A673 (cell line): ENCODE data around the gene CARD9. TPM values are rescaled to one million over a fixed set of nuclear protein-coding genes. Genes with fewer than 3 reads are reported as not detected.

Experiments used
- BruUV-seq: library from RNA; stranded (reverse); fragments of 400-500 nt; replicated peaks from 2 replicates; lab custom pipeline; 2021; lab: Mats Ljungman, UMichigan
- CTCF ChIA-PET: fragments of 300-600 bp; sonication (Branson Sonifier 250); formaldehyde crosslinking; loops from one replicate; lab custom pipeline; 2022; ENCODE audit warnings: antibody characterized with exemption; lab: Charles Lee
- POLR2A ChIA-PET: fragments of 300-600 bp; sonication (Branson Sonifier 250); formaldehyde crosslinking; loops from one replicate; lab custom pipeline; 2022; ENCODE audit warnings: antibody characterized with exemption; ENCODE audit not compliant: low non-redundant PET; lab: Charles Lee
- DNase-seq: peaks from one replicate; pipeline ENCODE4 v3.0.0-alpha.2; 2015; ENCODE audit warnings: low spot score
- H3K27ac ChIP-seq: fragments of 200-600 bp; sonication (generic); 2 replicates; pipeline ENCODE4 v1.5.1; 2016; ENCODE audit warnings: mixed run types, low read depth, mild to moderate bottlenecking, mixed read lengths, antibody characterized with exemption, low read length; ENCODE audit not compliant: poor library complexity, severe bottlenecking
- H3K27me3 ChIP-seq: fragments of 200-600 bp; sonication (generic); replicated peaks from 2 replicates; pipeline ENCODE4 v1.6.1; 2017; ENCODE audit warnings: mixed run types, low read depth, mild to moderate bottlenecking, mixed read lengths, antibody characterized with exemption, low read length; ENCODE audit not compliant: insufficient read depth, poor library complexity
- H3K36me3 ChIP-seq: fragments of 200-600 bp; sonication (generic); 2 replicates; pipeline ENCODE4 v1.6.1; 2016; ENCODE audit warnings: mixed run types, mild to moderate bottlenecking, mixed read lengths, antibody characterized with exemption, low read length; ENCODE audit not compliant: insufficient read depth, poor library complexity, severe bottlenecking
- H3K4me1 ChIP-seq: fragments of 200-600 bp; sonication (generic); 2 replicates; pipeline ENCODE4 v1.6.1; 2017; ENCODE audit warnings: mixed run types, mild to moderate bottlenecking, mixed read lengths, antibody characterized with exemption, low read length; ENCODE audit not compliant: insufficient read depth, poor library complexity, severe bottlenecking
- H3K4me3 ChIP-seq: fragments of 200-600 bp; sonication (generic); 2 replicates; pipeline ENCODE4 v1.5.1; 2016; ENCODE audit warnings: low read depth, mixed run types, mild to moderate bottlenecking, mixed read lengths, low read length; ENCODE audit not compliant: poor library complexity, severe bottlenecking
- H3K9me3 ChIP-seq: fragments of 200-600 bp; sonication (generic); 2 replicates; pipeline ENCODE4 v1.6.1; 2016; ENCODE audit warnings: mixed run types, low read depth, mild to moderate bottlenecking, mixed read lengths, antibody characterized with exemption, low read length; ENCODE audit not compliant: poor library complexity, severe bottlenecking
- CTCF ChIP-seq: fragments of 300-800, 200-600 bp; sonication (generic); conservative IDR thresholded peaks from 2 replicates; pipeline ENCODE4 v1.5.1; 2017; ENCODE audit warnings: low read depth, mild to moderate bottlenecking, antibody characterized with exemption, low read length, moderate library complexity, mixed read lengths
- EZH2 ChIP-seq: fragments of 200-600 bp; sonication (generic); IDR thresholded peaks from 2 replicates; pipeline ENCODE4 v1.6.1; 2017; ENCODE audit warnings: borderline replicate concordance, low read depth, mild to moderate bottlenecking, mixed read lengths, antibody characterized with exemption, low read length; ENCODE audit not compliant: poor library complexity, severe bottlenecking
- intact Hi-C: fragments of 100-400 bp; cut with micrococcal nuclease; formaldehyde crosslinking; loops from one replicate; pipeline ENCODE4 v1.10.0; 2022; ENCODE audit not compliant: unreplicated experiment
- total RNA-seq: library from RNA; stranded (reverse); gene quantifications from 2 replicates; pipeline ENCODE4 v1.2.3, GENCODE V29; 2021

The CARD9 gene
- total RNA-seq, 1 experiment from 2014 or later: 5.4 TPM

- H3K4me1 ChIP-seq: peaks cover 7% of the 10 kb centered on the region
- ChIA-PET POLR2A (no interaction called here), CTCF (no interaction called here)
- no TSS peak for BruUV-seq
- no peak overlapping the region for H3K4me3 ChIP-seq
- intact Hi-C loops: no loop called here
- TF ChIP-seq CTCF (no peak), EZH2 (no peak)
- peaks cover 7% of the 10 kb centered on the region for H3K36me3 ChIP-seq
- no peaks in the 10 kb centered on the region for H3K27me3 ChIP-seq
- no peak overlapping the region for H3K27ac ChIP-seq
- DNase-seq: no peak
- H3K9me3 ChIP-seq: no peaks in the 10 kb centered on the region
These were observed 40.0 kb downstream of the CARD9 start for GRCh38 chr9:136333486-136333885.

DNA sequence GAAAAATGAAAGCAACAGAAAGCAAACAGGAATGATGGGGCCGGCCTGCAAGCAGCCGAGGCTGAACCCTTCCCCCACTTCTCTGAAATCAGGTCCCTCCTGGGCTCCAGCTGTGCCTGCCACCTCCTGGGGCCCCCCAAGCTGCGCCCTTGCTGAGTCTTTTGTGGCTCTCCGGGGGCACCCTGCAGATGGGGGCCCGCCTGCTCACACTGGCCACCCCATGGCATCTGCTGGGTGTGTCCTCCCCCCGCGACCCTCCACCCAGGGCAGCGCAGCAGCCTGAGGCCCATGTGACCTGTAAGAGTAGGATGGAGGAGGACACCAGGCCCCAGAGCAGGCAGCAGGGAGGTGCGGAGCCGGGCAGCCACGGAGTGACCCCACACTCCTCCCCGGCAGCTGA, 40.4 kb downstream of the CARD9 start:
- no peaks in the 10 kb centered on the region for H3K9me3 ChIP-seq
- no TSS peak for BruUV-seq
- H3K36me3 ChIP-seq: peaks cover 7% of the 10 kb centered on the region
- H3K4me1 ChIP-seq: peaks cover 12% of the 10 kb centered on the region
- no peaks in the 10 kb centered on the region for H3K27me3 ChIP-seq
- H3K27ac ChIP-seq: no peak overlapping the region
- no peak for DNase-seq
- ChIA-PET CTCF (no interaction called here), POLR2A (no interaction called here)
- no peak overlapping the region for H3K4me3 ChIP-seq
- intact Hi-C loops: no loop called here
- TF ChIP-seq EZH2 (no peak), CTCF (no peak)

DNA sequence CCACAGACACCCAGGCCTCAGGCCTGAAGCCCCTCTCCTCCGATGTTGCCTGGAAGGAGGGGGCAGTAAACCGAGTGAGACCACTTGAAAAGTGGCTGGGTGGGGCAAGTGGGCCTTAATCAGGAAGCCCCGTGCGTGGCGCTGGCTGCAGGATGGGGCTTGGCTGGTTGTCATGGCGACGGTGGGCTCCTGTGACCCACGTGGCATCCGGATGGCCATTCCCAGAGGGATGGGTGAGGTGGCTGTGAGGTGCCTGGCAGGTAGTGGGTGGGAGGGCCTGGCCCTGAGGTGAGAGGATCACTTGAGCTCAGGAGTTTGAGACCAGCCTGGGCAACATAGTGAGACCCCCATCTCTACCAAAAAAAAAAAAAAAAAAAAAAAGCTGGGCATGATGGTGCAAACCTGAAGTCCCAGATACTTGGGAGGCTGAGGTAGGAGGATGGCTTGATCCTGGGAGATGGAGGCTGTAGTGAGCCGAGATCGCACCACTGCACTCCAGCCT, 40.9 kb downstream of the CARD9 start:
- H3K4me1 ChIP-seq: peaks cover 14% of the 10 kb centered on the region
- no peak overlapping the region for H3K4me3 ChIP-seq
- POLR2A ChIA-PET: no interaction called here
- CTCF ChIA-PET: no interaction called here
- H3K9me3 ChIP-seq: no peaks in the 10 kb centered on the region
- H3K36me3 ChIP-seq: peaks cover 7% of the 10 kb centered on the region
- H3K27ac ChIP-seq: no peak overlapping the region
- no TSS peak for BruUV-seq
- intact Hi-C loops: no loop called here
- TF ChIP-seq CTCF: no peak
- no peak for TF ChIP-seq EZH2
- no peak for DNase-seq
- H3K27me3 ChIP-seq: no peaks in the 10 kb centered on the region
